Peyer's patch (tissue), 4 donors: ENCODE data around the gene LSMEM2.

ENCODE experiments used
- POLR2A ChIP-seq, 2 donors: fragments of 450-650 bp; IDR thresholded peaks; one replicate each; pipeline ENCODE4 v1.5.1; 2017; ENCODE audit warnings: antibody characterized with exemption in 2 of 2, mild to moderate bottlenecking in 2 of 2, moderate library complexity in 2 of 2
- TF ChIP-seq, protein P1 (sequence below), 6 experiments: fragments of 450-650 bp in 4 of 6; fragments of 200-600 bp in 2 of 6; sonication (generic) in 1 of 6; IDR thresholded peaks; one replicate each; pipeline ENCODE4 v1.5.1; 2017 to 2019; ENCODE audit warnings: antibody characterized with exemption in 6 of 6, mild to moderate bottlenecking in 3 of 6, moderate library complexity in 1 of 6

DNA sequence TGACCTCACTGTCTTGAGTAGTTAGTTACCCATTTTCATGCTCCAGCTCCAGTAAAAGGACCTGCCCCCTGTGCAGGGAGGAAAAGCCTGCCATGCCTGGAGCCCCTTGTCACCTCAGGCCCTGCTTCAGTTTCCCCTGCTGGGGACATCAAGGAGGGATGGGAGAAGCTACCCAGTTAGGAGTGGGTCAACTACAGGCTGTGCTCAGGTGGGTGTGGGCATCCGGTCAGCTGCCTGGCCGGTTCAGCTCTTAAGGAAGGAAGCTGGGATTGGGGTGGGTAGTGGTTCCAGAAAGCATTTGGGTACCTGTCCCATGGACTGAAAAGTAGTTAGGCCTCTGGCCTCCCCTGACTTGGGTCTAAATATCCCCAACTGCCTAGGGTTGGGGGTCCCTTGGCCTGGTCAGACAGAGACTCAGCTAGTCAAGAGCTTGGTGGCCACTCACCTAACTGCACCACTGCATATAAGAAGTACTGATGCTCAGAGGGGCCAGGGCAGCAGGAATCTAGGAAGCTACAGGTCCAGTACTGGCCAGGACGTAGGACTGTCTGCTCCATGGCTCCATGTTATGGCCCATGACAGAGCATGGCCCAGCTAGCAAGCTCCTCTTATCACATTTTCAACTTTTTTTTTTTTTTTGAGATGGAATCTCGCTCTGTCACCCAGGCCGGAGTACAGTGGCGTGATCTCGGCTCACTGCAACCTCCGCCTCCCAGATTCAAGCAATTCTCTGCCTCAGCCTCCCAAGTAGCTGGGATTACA lies 549 bp downstream of the LSMEM2 start:
- TF ChIP-seq POLR2A (IDR thresholded peaks at IDR 0.05): no peak
- TF ChIP-seq, protein P1, sequence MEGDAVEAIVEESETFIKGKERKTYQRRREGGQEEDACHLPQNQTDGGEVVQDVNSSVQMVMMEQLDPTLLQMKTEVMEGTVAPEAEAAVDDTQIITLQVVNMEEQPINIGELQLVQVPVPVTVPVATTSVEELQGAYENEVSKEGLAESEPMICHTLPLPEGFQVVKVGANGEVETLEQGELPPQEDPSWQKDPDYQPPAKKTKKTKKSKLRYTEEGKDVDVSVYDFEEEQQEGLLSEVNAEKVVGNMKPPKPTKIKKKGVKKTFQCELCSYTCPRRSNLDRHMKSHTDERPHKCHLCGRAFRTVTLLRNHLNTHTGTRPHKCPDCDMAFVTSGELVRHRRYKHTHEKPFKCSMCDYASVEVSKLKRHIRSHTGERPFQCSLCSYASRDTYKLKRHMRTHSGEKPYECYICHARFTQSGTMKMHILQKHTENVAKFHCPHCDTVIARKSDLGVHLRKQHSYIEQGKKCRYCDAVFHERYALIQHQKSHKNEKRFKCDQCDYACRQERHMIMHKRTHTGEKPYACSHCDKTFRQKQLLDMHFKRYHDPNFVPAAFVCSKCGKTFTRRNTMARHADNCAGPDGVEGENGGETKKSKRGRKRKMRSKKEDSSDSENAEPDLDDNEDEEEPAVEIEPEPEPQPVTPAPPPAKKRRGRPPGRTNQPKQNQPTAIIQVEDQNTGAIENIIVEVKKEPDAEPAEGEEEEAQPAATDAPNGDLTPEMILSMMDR (IDR thresholded peaks at IDR 0.05): no peak
